ENCODE measurements around the gene PLN. TPM values are rescaled to one million over a fixed set of nuclear protein-coding genes. Genes with fewer than 3 reads are reported as not detected.

Gene PLN
- total and polyA plus RNA-seq, 10 of the 15 experiments (the other 5 are each of a cell fraction or from before 2014, with no cell fraction given), result 0.16 to 0.44 TPM; not detected in 8

GRCh38 chr6:118596774-118597320 lies 48.8 kb downstream of the PLN start:
- in situ Hi-C loops (cut with MboI) (no loop called here), intact Hi-C loops (cut with micrococcal nuclease; ENCODE audit: unreplicated experiment) (no loop called here)
- Histone ChIP-seq H3K4me3 (no peak overlapping the region), H3K27ac (ENCODE audit: control insufficient read depth, insufficient read depth) (no peak overlapping the region), H3K27me3 (replicated peaks in 1 of 2; ENCODE audit: control insufficient read depth in 2 of 2, insufficient read depth in 2 of 2, low read length in 1 of 2) (no peaks in the 10 kb centered on the region), H3K4me1 (ENCODE audit: control insufficient read depth, insufficient read depth, low read length) (no peaks in the 10 kb centered on the region), H3K9me3 (replicated peaks; ENCODE audit: control insufficient read depth, insufficient read depth, low read length) (no peaks in the 10 kb centered on the region; the same call in 1 of the 3 replicates), H3K9ac (ENCODE audit: control insufficient read depth, insufficient read depth, low read length) (no peak overlapping the region), H2AFZ (ENCODE audit: control insufficient read depth, low read depth, low read length) (no peak overlapping the region), H3K36me3 (ENCODE audit: control insufficient read depth in 2 of 2, insufficient read depth in 2 of 2, low read length in 1 of 2) (no peaks in the 10 kb centered on the region), H4K20me1 (ENCODE audit: control insufficient read depth, insufficient read depth) (no peaks in the 10 kb centered on the region), H3K79me2 (ENCODE audit: control insufficient read depth, insufficient read depth, low read length) (no peaks in the 10 kb centered on the region), H3K4me2 (ENCODE audit: control insufficient read depth, insufficient read depth) (no peak overlapping the region)
- ChIA-PET CTCF (interaction anchor here (0.9 kb wide), 1 partner anchor 9 kb away, joined by 3 read pairs; no protein-coding TSS in a partner anchor), SMC1A (ENCODE audit: uncharacterized antibody, unreplicated experiment) (interaction anchor here (1.2 to 1.5 kb wide), 2 partner anchors 31 to 212 kb away, joined by 3 to 6 read pairs; no protein-coding TSS in a partner anchor), RAD21 (ENCODE audit: unreplicated experiment) (no interaction called here), POLR2A (no interaction called here)
- FAIRE-seq (no peak), DNase-seq (ENCODE audit: low read depth, low spot score) (no peak), ATAC-seq (no peak)
- BruUV-seq (replicated peaks), result no TSS peak
- no peak for TF ChIP-seq ZNF24 (IDR thresholded peaks at IDR 0.05)
- no peak for TF ChIP-seq KAT2A (conservative IDR thresholded peaks at IDR 0.05; ENCODE audit: control insufficient read depth, low read depth, low read length)
- TF ChIP-seq PRDM15 (CRISPR knock-in tag; IDR thresholded peaks at IDR 0.05), result no peak
- 89% methylated on average over 5 of the region's 5 CpGs for WGBS (ENCODE audit: insufficient coverage, insufficient replicate concordance, low lambda C conversion rate, missing lambda C conversion rate)

Measured in GM12878 (cell line).